GM23338 (cell line): ENCODE measurements around the gene VN1R5. TPM values are rescaled to one million over a fixed set of nuclear protein-coding genes. Genes with fewer than 3 reads are reported as not detected.

Experiments
- ATAC-seq: fragments of 200-7000 bp; cut with Tn5 transposase; 3 replicates; pipeline ENCODE4 v1.9.1; 2020
- DNase-seq: peaks from one replicate; pipeline ENCODE4 v3.0.0-alpha.2; 2015; ENCODE audit warnings: low spot score
- H2AFZ ChIP-seq: fragments of 200-600 bp; sonication (generic); 2 replicates; pipeline ENCODE4 v1.8.0; 2016; ENCODE audit warnings: antibody characterized with exemption, mild to moderate bottlenecking, moderate library complexity
- H3F3A ChIP-seq: fragments of 200-600 bp; sonication (generic); replicated peaks from 2 replicates; pipeline ENCODE4 v1.8.0; 2017; ENCODE audit warnings: antibody characterized with exemption, mixed run types, low read depth
- H3K27ac ChIP-seq: fragments of 200-600 bp; sonication (generic); 2 replicates; pipeline ENCODE4 v1.6.1; 2016; ENCODE audit warnings: low read depth
- H3K27me3 ChIP-seq: fragments of 200-600 bp; sonication (generic); 2 replicates; pipeline ENCODE4 v1.8.0; 2016; ENCODE audit warnings: mild to moderate bottlenecking, mixed run types, moderate library complexity; ENCODE audit not compliant: insufficient read depth
- H3K36me3 ChIP-seq: fragments of 200-600 bp; sonication (generic); 2 replicates; pipeline ENCODE4 v1.8.0; 2016; ENCODE audit warnings: mild to moderate bottlenecking; ENCODE audit not compliant: insufficient read depth
- H3K4me1 ChIP-seq: fragments of 200-600 bp; sonication (generic); 2 replicates; pipeline ENCODE4 v1.8.0; 2016; ENCODE audit warnings: mild to moderate bottlenecking, moderate library complexity; ENCODE audit not compliant: insufficient read depth
- H3K4me2 ChIP-seq: fragments of 200-600 bp; sonication (generic); 2 replicates; pipeline ENCODE4 v1.7.1; 2017; ENCODE audit warnings: mixed run types
- H3K4me3 ChIP-seq: fragments of 200-600 bp; sonication (generic); 2 replicates; pipeline ENCODE4 v1.6.1; 2016; ENCODE audit warnings: mixed run types
- H3K79me2 ChIP-seq: fragments of 200-600 bp; sonication (generic); replicated peaks from 2 replicates; pipeline ENCODE4 v1.8.0; 2017; ENCODE audit warnings: mild to moderate bottlenecking; ENCODE audit not compliant: insufficient read depth
- H3K9me2 ChIP-seq: fragments of 200-600 bp; sonication (generic); 2 replicates; pipeline ENCODE4 v1.8.0; 2017; ENCODE audit not compliant: insufficient read depth
- H4K20me1 ChIP-seq: fragments of 200-600 bp; sonication (generic); replicated peaks from 2 replicates; pipeline ENCODE4 v1.8.0; 2017; ENCODE audit warnings: mild to moderate bottlenecking; ENCODE audit not compliant: insufficient read depth
- H3K27ac Mint-ChIP-seq: 2 replicates; pipeline ENCODE4 v1.8.0; 2020; ENCODE audit warnings: inconsistent platforms, mild to moderate bottlenecking, moderate library complexity, mixed read lengths
- H3K27me3 Mint-ChIP-seq: 3 replicates; pipeline ENCODE4 v1.8.0; 2022; ENCODE audit warnings: low read depth, mild to moderate bottlenecking, moderate library complexity, mixed read lengths, inconsistent platforms; ENCODE audit not compliant: insufficient read depth, poor library complexity
- H3K36me3 Mint-ChIP-seq: 3 replicates; pipeline ENCODE4 v1.8.0; 2021; ENCODE audit warnings: low read depth, mild to moderate bottlenecking, inconsistent platforms, moderate library complexity, mixed read lengths
- H3K4me1 Mint-ChIP-seq: 3 replicates; pipeline ENCODE4 v1.8.0; 2020; ENCODE audit warnings: mild to moderate bottlenecking, inconsistent platforms, mixed read lengths
- H3K4me3 Mint-ChIP-seq: 3 replicates; pipeline ENCODE4 v1.8.0; 2021; ENCODE audit warnings: moderate library complexity, mild to moderate bottlenecking, inconsistent platforms, mixed read lengths
- H3K9me3 Mint-ChIP-seq: 3 replicates; pipeline ENCODE4 v1.8.0; 2020; ENCODE audit warnings: moderate library complexity, mild to moderate bottlenecking, inconsistent platforms, mixed read lengths
- ETS1 ChIP-seq: IDR thresholded peaks from 2 replicates; pipeline ENCODE4 v1.6.1; 2016; ENCODE audit warnings: antibody characterized with exemption
- NANOG ChIP-seq: IDR thresholded peaks from 2 replicates; pipeline ENCODE4 v1.6.1; 2016; ENCODE audit warnings: antibody characterized with exemption, borderline replicate concordance
- REST ChIP-seq: IDR thresholded peaks from one replicate; pipeline ENCODE4 v1.6.1; 2018; ENCODE audit warnings: antibody characterized with exemption; ENCODE audit not compliant: unreplicated experiment
- ZNF462 ChIP-seq: fragments of 250-450 bp; sonication (Bioruptor Pico); IDR thresholded peaks from 2 replicates; pipeline ENCODE4 v1.5.0; 2020; ENCODE audit warnings: mild to moderate bottlenecking, moderate library complexity
- polyA plus RNA-seq: library from polyadenylated mRNA; unstranded; fragments of >200 nt; fragmentation: Nextera tagmentation; extraction: Ambion mirVana; gene quantifications from 2 replicates; pipeline ENCODE4 v1.2.1, GENCODE V29; 2016
- total RNA-seq: library from RNA; depleted of rRNA; stranded (reverse); fragments of >200 nt; shearing (Covaris generic); gene quantifications from 2 replicates; pipeline ENCODE4 v1.2.3, GENCODE V29; 2014

Gene VN1R5
- total and polyA plus RNA-seq, 2 experiments from 2014 or later = not detected

GRCh38 chr1:247266053-247266452 lies 10.2 kb downstream of the VN1R5 start:
- Mint-ChIP-seq H3K4me3 (no peak overlapping the region), H3K27ac (no peak overlapping the region), H3K9me3 (peaks cover 33% of the 10 kb centered on the region), H3K4me1 (no peaks in the 10 kb centered on the region), H3K36me3 (peaks cover 9% of the 10 kb centered on the region; the same call in 2 of the 3 replicates), H3K27me3 (peaks cover 6% of the 10 kb centered on the region)
- Histone ChIP-seq H3K27ac (no peak overlapping the region), H2AFZ (no peak overlapping the region), H3F3A (no peaks in the 10 kb centered on the region), H3K4me1 (no peaks in the 10 kb centered on the region), H3K79me2 (no peaks in the 10 kb centered on the region), H3K27me3 (no peaks in the 10 kb centered on the region), H4K20me1 (no peaks in the 10 kb centered on the region), H3K4me2 (no peak overlapping the region), H3K4me3 (no peak overlapping the region), H3K36me3 (no peaks in the 10 kb centered on the region), H3K9me2 (no peaks in the 10 kb centered on the region; the same call in 1 of the 2 replicates)
- TF ChIP-seq NANOG (no peak), REST (no peak), ZNF462 (CRISPR knock-in tag) (no peak), ETS1 (no peak)
- ATAC-seq = no peak
- DNase-seq = no peak
